GM12892 (cell line): ENCODE measurements around the gene CSNK1A1L.

Experiments
- DNase-seq: peaks from one replicate; pipeline ENCODE4 v3.0.0; 2011; ENCODE audit not compliant: insufficient read length
- FAIRE-seq: peaks from 2 replicates; lab custom pipeline; 2011; peaks lifted over from hg19 to GRCh38; lab: Jason Lieb, UNC
- POLR2A ChIP-seq: IDR thresholded peaks from 2 replicates; pipeline ENCODE4 v1.6.1; 2011; ENCODE audit warnings: low read depth, low read length, control low read depth
- POLR2AphosphoS5 ChIP-seq: IDR thresholded peaks from 2 replicates; pipeline ENCODE4 v1.6.1; 2011; ENCODE audit warnings: low read depth, low read length, control low read depth
- TAF1 ChIP-seq: IDR thresholded peaks from 2 replicates; pipeline ENCODE4 v1.6.1; 2011; ENCODE audit warnings: low read depth, mild to moderate bottlenecking, control low read depth, low read length, borderline replicate concordance

The CSNK1A1L gene

GRCh38 chr13:37102896-37103295 lies 2.6 kb downstream of the CSNK1A1L start:
- DNase-seq (no peak), FAIRE-seq (no peak)

GRCh38 chr13:37101201-37101600 lies 4.3 kb downstream of the CSNK1A1L start:
- TF ChIP-seq TAF1 = no peak
- TF ChIP-seq POLR2AphosphoS5 = no peak
- TF ChIP-seq POLR2A = no peak
- FAIRE-seq = no peak
- no peak for DNase-seq

More at GRCh38 chr13:37102896-37103295, 2.6 kb downstream of the CSNK1A1L start:
- TF ChIP-seq POLR2A (no peak), TAF1 (no peak), POLR2AphosphoS5 (no peak)

- TF ChIP-seq POLR2AphosphoS5 = no peak
- no peak for TF ChIP-seq TAF1
- TF ChIP-seq POLR2A = no peak
- FAIRE-seq = no peak
- no peak for DNase-seq
Measured at GRCh38 chr13:37100731-37101130, 4.7 kb downstream of the CSNK1A1L start.

GRCh38 chr13:37097076-37097475 lies 8.4 kb downstream of the CSNK1A1L start:
- FAIRE-seq = no peak
- TF ChIP-seq POLR2AphosphoS5 = no peak
- TF ChIP-seq TAF1 = no peak
- TF ChIP-seq POLR2A = no peak
- DNase-seq = no peak

- TF ChIP-seq TAF1 = no peak
- no peak for TF ChIP-seq POLR2A
- TF ChIP-seq POLR2AphosphoS5 = no peak
- FAIRE-seq (no peak), DNase-seq (no peak)
Measured at GRCh38 chr13:37094840-37095239, 10.6 kb downstream of the CSNK1A1L start.

GRCh38 chr13:37094099-37094498 lies 11.4 kb downstream of the CSNK1A1L start:
- TF ChIP-seq TAF1 = no peak
- TF ChIP-seq POLR2A = no peak
- no peak for TF ChIP-seq POLR2AphosphoS5
- FAIRE-seq (no peak), DNase-seq (no peak)

- FAIRE-seq = no peak
Measured at GRCh38 chr13:37091835-37092234, 13.6 kb downstream of the CSNK1A1L start.

GRCh38 chr13:37090912-37091311 lies 14.6 kb downstream of the CSNK1A1L start:
- DNase-seq (no peak), FAIRE-seq (no peak)
- no peak for TF ChIP-seq POLR2AphosphoS5

More at GRCh38 chr13:37091835-37092234, 13.6 kb downstream of the CSNK1A1L start:
- DNase-seq = no peak
- TF ChIP-seq POLR2A = no peak
- TF ChIP-seq TAF1 = no peak
- no peak for TF ChIP-seq POLR2AphosphoS5

GRCh38 chr13:37089495-37089894 lies 16.0 kb downstream of the CSNK1A1L start:
- FAIRE-seq = no peak
- no peak for TF ChIP-seq POLR2AphosphoS5
- no peak for TF ChIP-seq POLR2A
- no peak for TF ChIP-seq TAF1
- DNase-seq = no peak

- FAIRE-seq (no peak), DNase-seq (no peak)
- TF ChIP-seq TAF1 (no peak), POLR2AphosphoS5 (no peak), POLR2A (no peak)
Measured at GRCh38 chr13:37087486-37087885, 18.0 kb downstream of the CSNK1A1L start.

- DNase-seq (no peak), FAIRE-seq (no peak)
- no peak for TF ChIP-seq POLR2AphosphoS5
- TF ChIP-seq TAF1 = no peak
- TF ChIP-seq POLR2A = no peak
Measured at GRCh38 chr13:37085606-37086005, 19.9 kb downstream of the CSNK1A1L start.

GRCh38 chr13:37076818-37077217 lies 28.6 kb downstream of the CSNK1A1L start:
- FAIRE-seq (no peak), DNase-seq (no peak)
- TF ChIP-seq POLR2AphosphoS5 = no peak
- no peak for TF ChIP-seq POLR2A
- no peak for TF ChIP-seq TAF1

GRCh38 chr13:37075164-37075563 lies 30.3 kb downstream of the CSNK1A1L start:
- no peak for TF ChIP-seq POLR2AphosphoS5
- no peak for TF ChIP-seq TAF1
- no peak for TF ChIP-seq POLR2A
- DNase-seq (no peak), FAIRE-seq (no peak)
